Measurements from ENCODE around the gene GCFC2. TPM values are rescaled to one million over a fixed set of nuclear protein-coding genes. Genes with fewer than 3 reads are reported as not detected.

Gene GCFC2
- polyA plus RNA-seq, 3 donors, result 5.5 to 10.9 (median 9.0) TPM

DNA sequence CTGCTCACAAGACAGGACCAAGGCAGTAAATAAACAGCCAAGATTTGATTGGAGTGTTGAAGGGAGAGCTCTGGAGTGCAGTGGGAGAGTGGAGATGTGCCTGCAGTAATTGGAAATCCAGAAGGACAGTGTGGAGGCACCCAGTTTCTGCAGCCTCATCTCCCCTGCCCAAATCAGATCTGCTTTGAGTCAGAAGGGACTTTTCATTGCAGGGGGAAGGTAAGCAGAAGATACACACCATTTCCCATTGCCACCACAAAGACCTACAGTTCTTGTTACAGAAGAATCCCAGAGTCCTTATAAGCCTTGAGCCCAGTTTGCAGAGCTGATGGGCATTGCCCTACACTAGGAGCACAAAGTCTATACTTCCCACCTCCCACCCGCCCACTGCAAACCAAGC, 27.2 kb upstream of the GCFC2 start:
- no peak for DNase-seq
- Histone ChIP-seq H3K36me3 (replicated peaks in 1 of 2; ENCODE audit: control insufficient read depth in 1 of 2, insufficient read depth in 2 of 2, low read length in 2 of 2) (no peaks in the 10 kb centered on the region), H3K9me3 (replicated peaks in 1 of 2; ENCODE audit: control insufficient read depth in 1 of 2, insufficient read depth in 1 of 2, low read length in 2 of 2) (peaks cover 0 to 7% of the 10 kb centered on the region in 2 donors), H3K27me3 (ENCODE audit: control insufficient read depth in 2 of 2, insufficient read depth in 2 of 2, low read length in 2 of 2) (no peaks in the 10 kb centered on the region), H4K20me1 (ENCODE audit: insufficient read depth, low read length) (no peaks in the 10 kb centered on the region), H3K4me2 (replicated peaks; ENCODE audit: extremely low read depth, low read length, poor library complexity, severe bottlenecking) (no peak overlapping the region), H3K27ac (ENCODE audit: low read depth in 1 of 2, low read length in 2 of 2) (no peak overlapping the region), H3K4me1 (ENCODE audit: control insufficient read depth in 1 of 2, insufficient read depth in 2 of 2, low read length in 2 of 2) (no peaks in the 10 kb centered on the region), H3K9ac (ENCODE audit: insufficient read depth, low read length, poor library complexity, severe bottlenecking) (no peak overlapping the region), H3K4me3 (replicated peaks in 1 of 3; ENCODE audit: low read depth in 2 of 3, low read length in 3 of 3) (no peak overlapping the region), H3K79me2 (ENCODE audit: insufficient read depth, low read length) (no peaks in the 10 kb centered on the region), H2AFZ (ENCODE audit: insufficient read depth, low read depth, low read length, poor library complexity, severe bottlenecking) (no peak overlapping the region)
- TF ChIP-seq, protein P1, sequence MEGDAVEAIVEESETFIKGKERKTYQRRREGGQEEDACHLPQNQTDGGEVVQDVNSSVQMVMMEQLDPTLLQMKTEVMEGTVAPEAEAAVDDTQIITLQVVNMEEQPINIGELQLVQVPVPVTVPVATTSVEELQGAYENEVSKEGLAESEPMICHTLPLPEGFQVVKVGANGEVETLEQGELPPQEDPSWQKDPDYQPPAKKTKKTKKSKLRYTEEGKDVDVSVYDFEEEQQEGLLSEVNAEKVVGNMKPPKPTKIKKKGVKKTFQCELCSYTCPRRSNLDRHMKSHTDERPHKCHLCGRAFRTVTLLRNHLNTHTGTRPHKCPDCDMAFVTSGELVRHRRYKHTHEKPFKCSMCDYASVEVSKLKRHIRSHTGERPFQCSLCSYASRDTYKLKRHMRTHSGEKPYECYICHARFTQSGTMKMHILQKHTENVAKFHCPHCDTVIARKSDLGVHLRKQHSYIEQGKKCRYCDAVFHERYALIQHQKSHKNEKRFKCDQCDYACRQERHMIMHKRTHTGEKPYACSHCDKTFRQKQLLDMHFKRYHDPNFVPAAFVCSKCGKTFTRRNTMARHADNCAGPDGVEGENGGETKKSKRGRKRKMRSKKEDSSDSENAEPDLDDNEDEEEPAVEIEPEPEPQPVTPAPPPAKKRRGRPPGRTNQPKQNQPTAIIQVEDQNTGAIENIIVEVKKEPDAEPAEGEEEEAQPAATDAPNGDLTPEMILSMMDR (IDR thresholded peaks at IDR 0.05), result no peak
- Mint-ChIP-seq H3K27ac (no peak overlapping the region), H3K4me3 (no peak overlapping the region), H3K27me3 (ENCODE audit: low read depth in 3 of 3) (peaks cover 0 to 3% (median 2%) of the 10 kb centered on the region in 3 donors), H3K36me3 (no peaks in the 10 kb centered on the region), H3K9me3 (peaks cover 0 to 14% (median 6%) of the 10 kb centered on the region in 7 donors), H3K4me1 (no peaks in the 10 kb centered on the region)
- intact Hi-C loops (cut with micrococcal nuclease), result no loop called here
- WGBS (ENCODE audit: insufficient coverage), result 90% methylated on average over 1 of the region's 1 CpG

DNA sequence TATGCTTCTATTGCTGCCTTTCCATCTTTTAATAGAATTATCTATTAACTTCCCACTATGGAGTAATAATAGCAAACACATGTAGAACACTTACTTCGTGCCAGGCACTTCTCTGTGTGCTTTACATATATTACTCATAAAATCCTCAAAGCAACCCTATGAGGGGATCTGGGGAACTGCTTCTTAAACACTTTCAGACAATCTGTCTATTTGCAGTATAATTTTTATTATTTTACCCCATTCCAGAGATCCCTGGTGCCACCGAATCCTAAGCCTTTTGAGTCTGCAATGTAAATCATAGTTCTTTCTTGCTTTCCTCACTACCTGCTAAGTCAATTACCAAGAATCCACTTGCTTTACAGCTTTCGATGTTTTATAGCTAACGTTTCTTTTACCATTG, 25.6 kb upstream of the GCFC2 start:
- DNase-seq, result no peak
- H3K27me3 Mint-ChIP-seq (ENCODE audit: low read depth in 3 of 3), result peaks cover 0 to 4% (median 3%) of the 10 kb centered on the region in 3 donors
- 100% methylated on average over 1 of the region's 4 CpGs for WGBS (ENCODE audit: insufficient coverage)

More for the DNA sequence above, 25.6 kb upstream of the GCFC2 start:
- Mint-ChIP-seq H3K4me3 (no peak overlapping the region), H3K4me1 (no peaks in the 10 kb centered on the region), H3K9me3 (peaks cover 0 to 13% (median 6%) of the 10 kb centered on the region in 7 donors), H3K27ac (no peak overlapping the region), H3K36me3 (no peaks in the 10 kb centered on the region)
- Histone ChIP-seq H3K9ac (ENCODE audit: insufficient read depth, low read length, poor library complexity, severe bottlenecking) (no peak overlapping the region), H3K27ac (ENCODE audit: low read depth in 1 of 2, low read length in 2 of 2) (no peak overlapping the region), H3K4me1 (ENCODE audit: control insufficient read depth in 1 of 2, insufficient read depth in 2 of 2, low read length in 2 of 2) (no peaks in the 10 kb centered on the region), H3K9me3 (replicated peaks in 1 of 2; ENCODE audit: control insufficient read depth in 1 of 2, insufficient read depth in 1 of 2, low read length in 2 of 2) (peaks cover 0 to 7% of the 10 kb centered on the region in 2 donors), H3K4me3 (replicated peaks in 1 of 3; ENCODE audit: low read depth in 2 of 3, low read length in 3 of 3) (no peak overlapping the region), H4K20me1 (ENCODE audit: insufficient read depth, low read length) (no peaks in the 10 kb centered on the region), H2AFZ (ENCODE audit: insufficient read depth, low read depth, low read length, poor library complexity, severe bottlenecking) (no peak overlapping the region), H3K27me3 (ENCODE audit: control insufficient read depth in 2 of 2, insufficient read depth in 2 of 2, low read length in 2 of 2) (no peaks in the 10 kb centered on the region), H3K4me2 (replicated peaks; ENCODE audit: extremely low read depth, low read length, poor library complexity, severe bottlenecking) (no peak overlapping the region), H3K36me3 (replicated peaks in 1 of 2; ENCODE audit: control insufficient read depth in 1 of 2, insufficient read depth in 2 of 2, low read length in 2 of 2) (no peaks in the 10 kb centered on the region), H3K79me2 (ENCODE audit: insufficient read depth, low read length) (no peaks in the 10 kb centered on the region)
- intact Hi-C loops (cut with micrococcal nuclease), result no loop called here
- TF ChIP-seq, protein P1 (IDR thresholded peaks at IDR 0.05), result no peak

All from CD14-positive monocyte (primary cell).